Natural killer cell (primary cell): ENCODE data around the gene CLCN5. TPM values are rescaled to one million over a fixed set of nuclear protein-coding genes. Genes with fewer than 3 reads are reported as not detected.

Source experiments
- ATAC-seq, 3 donors: fragments of 150-1000 bp in 2 of 3; fragments of 200-7000 bp in 1 of 3; cut with Tn5 transposase; 1 replicate in 1 of 3; 2 replicates in 2 of 3; pipeline ENCODE4 v1.10.0; 2021; ENCODE audit warnings: mild to moderate bottlenecking in 2 of 3, moderate library complexity in 2 of 3
- DNase-seq, 2 donors: peaks; one replicate each; pipeline versions ENCODE4 v3.0.0 to v3.0.0-alpha.2; 2013 to 2021; ENCODE audit warnings: mixed read lengths in 1 of 2
- H3K27ac ChIP-seq: one replicate; pipeline ENCODE4 v1.5.1; 2013; ENCODE audit warnings: mild to moderate bottlenecking, low read length
- H3K27me3 ChIP-seq: one replicate; pipeline ENCODE4 v1.6.1; 2013; ENCODE audit warnings: low read length; ENCODE audit not compliant: control insufficient read depth, insufficient read depth
- H3K36me3 ChIP-seq: one replicate; pipeline ENCODE4 v1.6.1; 2013; ENCODE audit warnings: low read length; ENCODE audit not compliant: control insufficient read depth, insufficient read depth
- H3K4me1 ChIP-seq: one replicate; pipeline ENCODE4 v1.6.1; 2013; ENCODE audit warnings: low read length; ENCODE audit not compliant: control insufficient read depth, insufficient read depth
- H3K4me3 ChIP-seq: one replicate; pipeline ENCODE4 v1.5.1; 2013; ENCODE audit warnings: low read length
- H3K9me3 ChIP-seq: one replicate; pipeline ENCODE4 v1.6.1; 2013; ENCODE audit warnings: low read length; ENCODE audit not compliant: control insufficient read depth, insufficient read depth
- H3K27ac Mint-ChIP-seq, 2 donors: one replicate each; pipeline ENCODE4 v1.8.0; 2022; ENCODE audit warnings: mild to moderate bottlenecking in 2 of 2, mixed read lengths in 2 of 2, moderate library complexity in 1 of 2
- H3K27me3 Mint-ChIP-seq, 2 donors: one replicate each; pipeline ENCODE4 v1.8.0; 2022; ENCODE audit warnings: low read depth in 2 of 2, mixed read lengths in 2 of 2
- H3K36me3 Mint-ChIP-seq: one replicate; pipeline ENCODE4 v1.8.0; 2022; ENCODE audit warnings: mixed read lengths
- H3K4me1 Mint-ChIP-seq, 2 donors: one replicate each; pipeline ENCODE4 v1.8.0; 2022; ENCODE audit warnings: mixed read lengths in 2 of 2
- H3K4me3 Mint-ChIP-seq: one replicate; pipeline ENCODE4 v1.8.0; 2022; ENCODE audit warnings: mild to moderate bottlenecking, moderate library complexity, mixed read lengths
- H3K9me3 Mint-ChIP-seq, 2 donors: one replicate each; pipeline ENCODE4 v1.8.0; 2022; ENCODE audit warnings: mixed read lengths in 2 of 2
- CTCF ChIP-seq: fragments of 200-600 bp; IDR thresholded peaks from one replicate; pipeline ENCODE4 v1.8.0; 2022; ENCODE audit warnings: antibody characterized with exemption
- WGBS: methylation state at CpG from one replicate; pipeline ENCODE4 v1.1.7; 2013; ENCODE audit warnings: missing lambda C conversion rate; ENCODE audit not compliant: insufficient coverage; 5-methylcytosine and 5-hydroxymethylcytosine counted together
- intact Hi-C: fragments of 100-400 bp; cut with micrococcal nuclease; formaldehyde crosslinking; loops from one replicate; pipeline ENCODE4 v1.14.2; 2022
- total RNA-seq, 4 donors: library from RNA; stranded (reverse); fragments of 120-200 nt in 1 of 4; gene quantifications; one replicate each; pipeline versions ENCODE4 v1.2.3 to v1.2.4, GENCODE V29; 2013 to 2022

CLCN5 gene
- total RNA-seq, 3 donors from 2014 or later (not counting 1 experiment from before 2014, with no cell fraction given): 2.5 to 4.5 (median 4.0) TPM

GRCh38 chrX:49977319-49978090 is 55.1 kb downstream of the CLCN5 start:
- TF ChIP-seq CTCF: no peak
- Histone ChIP-seq H3K9me3 (no peaks in the 10 kb centered on the region), H3K27ac (no peak overlapping the region), H3K36me3 (no peaks in the 10 kb centered on the region), H3K4me1 (no peaks in the 10 kb centered on the region), H3K4me3 (no peak overlapping the region), H3K27me3 (no peaks in the 10 kb centered on the region)
- WGBS: 79% methylated on average over 4 of the region's 9 CpGs
- H3K9me3 Mint-ChIP-seq: no peaks in the 10 kb centered on the region
- no peak overlapping the region for H3K4me3 Mint-ChIP-seq
- no peaks in the 10 kb centered on the region for H3K36me3 Mint-ChIP-seq
- ATAC-seq: no peak
- H3K27me3 Mint-ChIP-seq: no peaks in the 10 kb centered on the region
- H3K4me1 Mint-ChIP-seq: no peaks in the 10 kb centered on the region
- DNase-seq: no peak
- H3K27ac Mint-ChIP-seq: no peak overlapping the region
- intact Hi-C loops: no loop called here

- 91% methylated on average over 2 of the region's 2 CpGs for WGBS
- Histone ChIP-seq H3K27ac (no peak overlapping the region), H3K27me3 (no peaks in the 10 kb centered on the region), H3K9me3 (no peaks in the 10 kb centered on the region), H3K4me3 (no peak overlapping the region), H3K4me1 (no peaks in the 10 kb centered on the region), H3K36me3 (no peaks in the 10 kb centered on the region)
- no peak for DNase-seq
- Mint-ChIP-seq H3K4me3 (no peak overlapping the region), H3K27me3 (no peaks in the 10 kb centered on the region), H3K36me3 (no peaks in the 10 kb centered on the region), H3K9me3 (no peaks in the 10 kb centered on the region), H3K27ac (no peak overlapping the region), H3K4me1 (no peaks in the 10 kb centered on the region)
- TF ChIP-seq CTCF: no peak
- intact Hi-C loops: no loop called here
- ATAC-seq: no peak
These were observed 55.8 kb downstream of the CLCN5 start for GRCh38 chrX:49978176-49978575.

GRCh38 chrX:49986058-49986457 is 63.7 kb downstream of the CLCN5 start:
- ATAC-seq (no peak), DNase-seq (no peak)
- H3K4me3 ChIP-seq: no peak overlapping the region
- no peaks in the 10 kb centered on the region for H3K4me1 Mint-ChIP-seq
- no peaks in the 10 kb centered on the region for H3K4me1 ChIP-seq
- no CpG with 5 or more reads among the region's 3 CpGs for WGBS
- no peak overlapping the region for H3K4me3 Mint-ChIP-seq
- H3K36me3 ChIP-seq: no peaks in the 10 kb centered on the region
- peaks cover 0 to 21% of the 10 kb centered on the region in 2 donors for H3K27me3 Mint-ChIP-seq
- H3K9me3 ChIP-seq: no peaks in the 10 kb centered on the region
- no peak overlapping the region for H3K27ac ChIP-seq
- H3K9me3 Mint-ChIP-seq: no peaks in the 10 kb centered on the region
- no peaks in the 10 kb centered on the region for H3K36me3 Mint-ChIP-seq
- H3K27ac Mint-ChIP-seq: no peak overlapping the region
- H3K27me3 ChIP-seq: no peaks in the 10 kb centered on the region
- TF ChIP-seq CTCF: no peak
- intact Hi-C loops: no loop called here

- WGBS: 100% methylated on average over 1 of the region's 2 CpGs
- H3K27ac Mint-ChIP-seq: no peak overlapping the region
- no peaks in the 10 kb centered on the region for H3K36me3 Mint-ChIP-seq
- no peak for ATAC-seq
- peaks cover 0 to 28% of the 10 kb centered on the region in 2 donors for H3K27me3 Mint-ChIP-seq
- no peak for DNase-seq
- H3K4me3 Mint-ChIP-seq: no peak overlapping the region
- no peak for TF ChIP-seq CTCF
- Histone ChIP-seq H3K9me3 (no peaks in the 10 kb centered on the region), H3K27ac (no peak overlapping the region), H3K36me3 (no peaks in the 10 kb centered on the region), H3K4me3 (no peak overlapping the region), H3K4me1 (no peaks in the 10 kb centered on the region), H3K27me3 (no peaks in the 10 kb centered on the region)
- intact Hi-C loops: no loop called here
- H3K4me1 Mint-ChIP-seq: no peaks in the 10 kb centered on the region
- H3K9me3 Mint-ChIP-seq: no peaks in the 10 kb centered on the region
These were observed 65.3 kb downstream of the CLCN5 start for GRCh38 chrX:49987651-49988050.
